ACC112 (cell line): ENCODE data around the gene ABL1.

Experiments used
- H2AFZ ChIP-seq: fragments of 200-600 bp; sonication (generic); one replicate; pipeline ENCODE4 v1.6.0; 2017; ENCODE audit warnings: antibody characterized with exemption, low read length; ENCODE audit not compliant: unreplicated experiment
- H3K27ac ChIP-seq: fragments of 200-600 bp; sonication (generic); 2 replicates; pipeline ENCODE4 v1.5.1; 2014; ENCODE audit warnings: low read depth, mild to moderate bottlenecking, antibody characterized with exemption, low read length, moderate library complexity
- H3K27me3 ChIP-seq: fragments of 200-600 bp; sonication (generic); 2 replicates; pipeline ENCODE4 v1.6.1; 2014; ENCODE audit warnings: mild to moderate bottlenecking, antibody characterized with exemption, low read length, moderate library complexity, mixed read lengths; ENCODE audit not compliant: insufficient read depth
- H3K36me3 ChIP-seq: fragments of 200-600 bp; sonication (generic); 2 replicates; pipeline ENCODE4 v1.6.1; 2016; ENCODE audit warnings: mild to moderate bottlenecking, antibody characterized with exemption, low read length, moderate library complexity, mixed read lengths; ENCODE audit not compliant: insufficient read depth
- H3K4me1 ChIP-seq: fragments of 200-600 bp; sonication (generic); one replicate; pipeline ENCODE4 v1.6.1; 2016; ENCODE audit warnings: low read length, mixed read lengths; ENCODE audit not compliant: insufficient read depth, unreplicated experiment, control insufficient read depth
- H3K4me3 ChIP-seq: fragments of 200-600 bp; sonication (generic); 2 replicates; pipeline ENCODE4 v1.5.1; 2014; ENCODE audit warnings: mild to moderate bottlenecking, low read depth, low read length
- H3K79me2 ChIP-seq: fragments of 200-600 bp; sonication (generic); one replicate; pipeline ENCODE4 v1.6.0; 2016; ENCODE audit warnings: low read length; ENCODE audit not compliant: control insufficient read depth, unreplicated experiment, insufficient read depth

The ABL1 gene

GRCh38 chr9:130825809-130826208 lies 9.2 kb upstream of the ABL1 start:
- Histone ChIP-seq H3K4me1 (peaks cover 29% of the 10 kb centered on the region), H3K36me3 (no peaks in the 10 kb centered on the region), H2AFZ (no peak overlapping the region), H3K27ac (peak overlapping the region; percentile 78), H3K4me3 (peak overlapping the region; percentile 20; the same call in 1 of the 2 replicates), H3K79me2 (peaks cover 51% of the 10 kb centered on the region), H3K27me3 (no peaks in the 10 kb centered on the region)

DNA sequence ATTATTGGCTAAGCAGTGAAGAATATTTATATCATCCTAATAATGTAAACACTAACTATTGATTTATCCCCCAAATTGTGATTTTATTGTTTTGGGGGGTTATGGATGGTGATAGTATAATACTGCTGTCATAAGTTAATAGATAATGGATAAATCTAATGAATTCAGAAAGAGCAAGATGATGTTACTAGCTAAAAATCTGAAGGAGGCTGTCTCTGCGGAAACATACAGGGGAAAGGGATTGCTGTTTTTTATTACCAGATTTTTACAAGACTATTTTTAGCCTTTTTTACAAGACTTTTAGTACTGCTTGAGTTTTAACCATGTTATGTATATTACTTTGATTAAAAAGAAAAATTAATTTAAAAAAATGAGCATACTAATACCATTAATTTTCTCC lies 5.3 kb upstream of the ABL1 start:
- H3K4me1 ChIP-seq = peaks cover 26% of the 10 kb centered on the region
- no peak overlapping the region for H3K27ac ChIP-seq
- no peak overlapping the region for H2AFZ ChIP-seq
- H3K27me3 ChIP-seq = no peaks in the 10 kb centered on the region
- H3K4me3 ChIP-seq = no peak overlapping the region
- H3K79me2 ChIP-seq = peaks cover 47% of the 10 kb centered on the region
- no peaks in the 10 kb centered on the region for H3K36me3 ChIP-seq

GRCh38 chr9:130830231-130830760 lies 4.8 kb upstream of the ABL1 start:
- H2AFZ ChIP-seq = no peak overlapping the region
- no peak overlapping the region for H3K4me3 ChIP-seq
- no peaks in the 10 kb centered on the region for H3K36me3 ChIP-seq
- peaks cover 21% of the 10 kb centered on the region for H3K4me1 ChIP-seq
- no peak overlapping the region for H3K27ac ChIP-seq
- no peaks in the 10 kb centered on the region for H3K27me3 ChIP-seq
- peaks cover 45% of the 10 kb centered on the region for H3K79me2 ChIP-seq

DNA sequence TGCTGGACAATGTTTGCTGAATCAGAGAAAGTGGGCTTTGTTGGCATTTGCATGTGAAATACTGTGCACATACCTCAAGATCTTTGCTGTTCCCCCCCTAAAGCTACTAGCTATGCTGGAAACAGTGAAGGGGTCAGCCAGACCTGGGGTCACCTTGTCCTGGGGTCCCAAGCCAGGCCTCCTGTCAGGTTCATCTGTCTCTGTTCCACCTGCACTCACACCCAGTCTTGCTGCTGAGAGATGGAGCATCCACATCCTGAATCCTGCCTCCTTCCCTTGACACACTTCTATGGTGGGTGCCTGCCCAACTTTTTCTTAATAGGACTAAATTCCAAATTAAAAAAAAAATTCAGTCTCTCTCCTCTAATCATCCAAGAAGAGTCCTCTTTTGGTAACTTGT lies 4.0 kb upstream of the ABL1 start:
- no peaks in the 10 kb centered on the region for H3K27me3 ChIP-seq
- H3K79me2 ChIP-seq = peaks cover 45% of the 10 kb centered on the region
- no peaks in the 10 kb centered on the region for H3K36me3 ChIP-seq
- H3K27ac ChIP-seq = no peak overlapping the region
- no peak overlapping the region for H2AFZ ChIP-seq
- H3K4me3 ChIP-seq = no peak overlapping the region
- H3K4me1 ChIP-seq = peaks cover 14% of the 10 kb centered on the region

DNA sequence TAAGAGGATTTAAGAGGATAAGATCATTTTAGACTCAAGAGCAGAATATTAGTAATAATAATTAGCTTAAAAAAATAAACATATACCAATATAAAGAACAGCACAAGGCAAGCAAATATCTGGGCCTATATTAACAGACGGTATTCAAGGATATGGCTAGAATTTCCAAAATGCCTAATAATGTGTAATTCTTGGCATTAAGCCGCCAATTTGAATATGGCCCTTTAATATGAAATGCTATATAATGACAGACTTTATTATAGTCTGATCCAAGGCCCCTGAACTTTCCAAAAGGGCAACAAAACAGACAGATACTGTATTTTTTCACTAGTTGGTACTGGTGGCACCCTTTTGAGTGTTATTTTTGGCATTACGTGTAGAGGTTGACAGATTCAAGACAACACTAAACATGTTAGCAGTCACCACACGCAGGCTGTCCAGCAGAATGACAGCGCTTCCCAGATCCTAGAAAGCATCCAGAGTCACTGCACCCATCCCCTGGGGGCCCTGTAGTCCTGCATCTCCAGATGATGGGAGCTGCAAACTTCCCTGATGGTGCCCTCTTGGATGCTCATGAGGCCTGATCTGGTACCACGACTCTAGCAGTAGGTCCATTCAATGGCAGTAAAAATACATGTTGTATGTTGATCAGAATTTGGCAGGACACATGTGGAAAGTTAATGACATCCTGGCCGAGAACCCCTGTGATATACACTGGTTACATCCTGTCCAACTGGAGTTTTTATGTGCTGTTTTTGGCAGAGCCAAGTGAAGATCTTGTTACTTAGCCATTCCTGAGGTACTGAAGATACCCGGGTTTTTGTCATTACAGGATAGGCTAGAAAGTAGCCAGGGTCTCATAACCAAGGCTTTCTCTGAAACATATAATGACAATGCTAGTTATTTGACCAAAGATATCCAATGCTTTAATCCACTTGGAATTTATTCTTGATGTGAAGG lies 1.7 kb upstream of the ABL1 start:
- no peaks in the 10 kb centered on the region for H3K27me3 ChIP-seq
- H2AFZ ChIP-seq = no peak overlapping the region
- H3K4me3 ChIP-seq = peak overlapping the region; percentile 84
- peaks cover 20% of the 10 kb centered on the region for H3K4me1 ChIP-seq
- H3K79me2 ChIP-seq = peaks cover 55% of the 10 kb centered on the region
- no peaks in the 10 kb centered on the region for H3K36me3 ChIP-seq
- peak overlapping the region; percentile 95 for H3K27ac ChIP-seq

GRCh38 chr9:130835441-130836298 lies 616 bp downstream of the ABL1 start:
- H3K27me3 ChIP-seq = no peaks in the 10 kb centered on the region
- peak overlapping the region; percentile 96 for H3K4me3 ChIP-seq
- H3K4me1 ChIP-seq = peaks cover 38% of the 10 kb centered on the region
- H3K36me3 ChIP-seq = no peaks in the 10 kb centered on the region
- H3K79me2 ChIP-seq = peaks cover 73% of the 10 kb centered on the region
- H2AFZ ChIP-seq = peak overlapping the region; percentile 57
- peak overlapping the region; percentile 95 for H3K27ac ChIP-seq

DNA sequence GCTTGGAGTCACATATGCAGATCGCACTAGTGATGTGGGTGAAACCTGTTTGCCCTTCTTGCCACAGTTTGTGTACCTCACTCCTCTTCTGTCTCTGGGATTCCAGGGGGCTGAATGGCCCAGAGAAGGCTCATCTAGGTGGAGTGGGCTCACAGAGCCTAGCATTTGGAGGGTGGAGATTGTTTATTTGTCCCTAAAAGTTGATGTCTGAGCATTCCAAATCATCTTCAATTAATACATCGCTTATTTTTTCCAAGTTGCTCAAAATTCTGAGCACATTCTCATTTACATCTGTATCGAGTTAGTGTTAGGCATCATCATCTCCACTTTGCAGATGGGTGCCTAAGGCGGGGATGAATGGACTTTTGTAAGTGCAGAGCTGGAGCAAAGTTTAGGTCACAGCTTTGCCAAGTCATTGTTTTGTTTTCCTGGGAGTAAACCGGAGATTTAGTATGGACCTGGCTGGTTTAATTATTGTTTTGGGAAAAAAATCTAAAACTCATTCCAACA lies 2.0 kb downstream of the ABL1 start:
- Histone ChIP-seq H3K4me3 (peak overlapping the region; percentile 96), H3K27ac (peak overlapping the region; percentile 95), H3K4me1 (peaks cover 38% of the 10 kb centered on the region), H3K27me3 (no peaks in the 10 kb centered on the region), H2AFZ (no peak overlapping the region), H3K79me2 (peaks cover 81% of the 10 kb centered on the region), H3K36me3 (no peaks in the 10 kb centered on the region)

GRCh38 chr9:130837643-130838042 lies 2.6 kb downstream of the ABL1 start:
- Histone ChIP-seq H3K4me3 (peak overlapping the region; percentile 96), H2AFZ (no peak overlapping the region), H3K27ac (peak overlapping the region; percentile 95), H3K79me2 (peaks cover 87% of the 10 kb centered on the region), H3K36me3 (no peaks in the 10 kb centered on the region), H3K27me3 (no peaks in the 10 kb centered on the region), H3K4me1 (peaks cover 43% of the 10 kb centered on the region)

- H3K4me3 ChIP-seq = peak overlapping the region; percentile 41
- peaks cover 47% of the 10 kb centered on the region for H3K4me1 ChIP-seq
- H3K27me3 ChIP-seq = no peaks in the 10 kb centered on the region
- peak overlapping the region; percentile 37 for H3K27ac ChIP-seq
- H2AFZ ChIP-seq = no peak overlapping the region
- H3K79me2 ChIP-seq = peaks cover 92% of the 10 kb centered on the region
- H3K36me3 ChIP-seq = no peaks in the 10 kb centered on the region
Observed at GRCh38 chr9:130839132-130840111, 4.4 kb downstream of the ABL1 start.
